Adrenal gland (tissue), 12 donors: ENCODE results near the gene AOPEP. TPM values are rescaled to one million over a fixed set of nuclear protein-coding genes. Genes with fewer than 3 reads are reported as not detected.

Experiments used
- DNase-seq, 7 donors: peaks; one replicate each; pipeline ENCODE4 v3.0.0-alpha.2; 2019 to 2020
- H3K27ac ChIP-seq, 5 donors: fragments of 200-600 bp; sonication (generic) in 4 of 5; 1 replicate in 3 of 5; 2 replicates in 2 of 5; pipeline versions ENCODE4 v1.5.1 to v1.8.0; 2016 to 2020; ENCODE audit warnings: mild to moderate bottlenecking in 1 of 5
- H3K27me3 ChIP-seq: fragments of 200-600 bp; 2 replicates; pipeline ENCODE4 v1.8.0; 2021
- H3K36me3 ChIP-seq, 2 donors: fragments of 200-600 bp; replicated peaks in 1 of 2; 1 replicate in 1 of 2; 2 replicates in 1 of 2; pipeline versions ENCODE4 v1.5.1 to v1.8.0; 2018 to 2022
- H3K4me1 ChIP-seq, 2 donors: fragments of 200-600 bp; replicated peaks in 1 of 2; 1 replicate in 1 of 2; 2 replicates in 1 of 2; pipeline versions ENCODE4 v1.5.1 to v1.8.0; 2018 to 2021
- H3K4me3 ChIP-seq, 4 donors: fragments of 200-600 bp; sonication (generic) in 3 of 4; one replicate each; pipeline ENCODE4 v1.5.1; 2016 to 2018
- H3K9me3 ChIP-seq, 3 donors: fragments of 200-600 bp; sonication (generic) in 1 of 3; replicated peaks in 1 of 3; 1 replicate in 2 of 3; 2 replicates in 1 of 3; pipeline versions ENCODE4 v1.5.1 to v1.8.0; 2016 to 2021
- CTCF ChIP-seq, 6 experiments: fragments of 450-650 bp in 4 of 6; fragments of 200-600 bp in 2 of 6; sonication (generic) in 1 of 6; IDR thresholded peaks; 1 replicate in 5 of 6; 2 replicates in 1 of 6; pipeline versions ENCODE4 v1.5.1 to v1.8.0; 2016 to 2021; ENCODE audit warnings: antibody characterized with exemption in 6 of 6, mild to moderate bottlenecking in 2 of 6, moderate library complexity in 1 of 6
- POLR2A ChIP-seq, 2 donors: fragments of 450-650 bp; IDR thresholded peaks; one replicate each; pipeline ENCODE4 v1.6.1; 2017; ENCODE audit warnings: antibody characterized with exemption in 2 of 2, mild to moderate bottlenecking in 2 of 2, moderate library complexity in 1 of 2
- WGBS, 4 donors: extraction: QIAGEN DNeasy Blood & Tissue Kit in 2 of 4; methylation state at CpG; one replicate each; pipeline versions ENCODE4 v1.1.5 to v1.1.7; 2013 to 2017; 5-methylcytosine and 5-hydroxymethylcytosine counted together
- intact Hi-C, 2 donors: fragments of 100-400 bp; cut with DNase I; formaldehyde crosslinking; loops; one replicate each; pipeline versions ENCODE4 v1.14.1 to v1.15.0; 2022 to 2023
- polyA plus RNA-seq, 3 donors: library from polyadenylated mRNA; stranded (reverse); fragments of 200-250 nt in 2 of 3; fragments of 350-450 nt in 1 of 3; fragmentation: Illumina TruSeq in 1 of 3; extraction: RNeasy Lipid Tissue Mini Kit (QIAGEN cat#74804) in 1 of 3; gene quantifications; one replicate each; pipeline ENCODE4 v1.2.3, GENCODE V29; 2013 to 2014
- total RNA-seq, 9 donors: library from RNA; depleted of rRNA in 4 of 9; stranded (reverse); fragments of >200 nt in 4 of 9; fragments of 120-200 nt in 1 of 9; fragmentation: NEBNext Ultra II Directional in 1 of 9; extraction: Animal tissue kit (Norgen Biotek cat#: 25700) in 1 of 9; gene quantifications; one replicate each; pipeline versions ENCODE4 v1.1.0 to v1.2.4, GENCODE V29; 2013 to 2023
- donor health status: healthy with polysubstance abuse.
- donor health status: Bipolar disorder and iron deficiency.
- donor health status: DM: yes; HTN: yes; CAD: no.
- donor health status: DM: no; HTN: no; CAD: no.
- donor health status: DM: no; HTN: no; CAD: no.
- donor health status: DM: yes; HTN: yes; CAD: no.

Gene AOPEP
- total and polyA plus RNA-seq, 12 donors = 31.0 to 99.6 (median 71.0) TPM

- Histone ChIP-seq H3K4me1 (no peaks in the 10 kb centered on the region), H3K9me3 (peaks cover 0 to 15% (median 7%) of the 10 kb centered on the region in 3 donors), H3K4me3 (no peak overlapping the region), H3K27me3 (no peaks in the 10 kb centered on the region), H3K36me3 (no peaks in the 10 kb centered on the region), H3K27ac (no peak overlapping the region)
- TF ChIP-seq CTCF (IDR thresholded peaks at IDR 0.05) = no peak
- no peak for TF ChIP-seq POLR2A (IDR thresholded peaks at IDR 0.05)
- DNase-seq = no peak
- WGBS, 4 donors = 89 to 95% (median 90%) methylated on average over 4 of the region's 4 CpGs
- intact Hi-C loops = no loop called here
These were observed 20.3 kb downstream of the AOPEP start for GRCh38 chr9:94746541-94747370.

GRCh38 chr9:94754976-94755475 is 28.5 kb downstream of the AOPEP start:
- Histone ChIP-seq H3K27me3 (no peaks in the 10 kb centered on the region), H3K4me3 (no peak overlapping the region), H3K4me1 (peaks cover 0 to 8% of the 10 kb centered on the region in 2 donors), H3K27ac (no peak overlapping the region), H3K9me3 (no peaks in the 10 kb centered on the region), H3K36me3 (no peaks in the 10 kb centered on the region)
- 86 to 95% (median 93%) methylated on average over 4 of the region's 4 CpGs for WGBS, 4 donors
- no peak for DNase-seq
- intact Hi-C loops = loop anchor here in 1 of 2 donors (5.0 kb wide), 1 partner anchor 63 kb away; no protein-coding TSS in a partner anchor
- TF ChIP-seq CTCF (IDR thresholded peaks at IDR 0.05) = no peak
- TF ChIP-seq POLR2A (IDR thresholded peaks at IDR 0.05) = no peak

DNA sequence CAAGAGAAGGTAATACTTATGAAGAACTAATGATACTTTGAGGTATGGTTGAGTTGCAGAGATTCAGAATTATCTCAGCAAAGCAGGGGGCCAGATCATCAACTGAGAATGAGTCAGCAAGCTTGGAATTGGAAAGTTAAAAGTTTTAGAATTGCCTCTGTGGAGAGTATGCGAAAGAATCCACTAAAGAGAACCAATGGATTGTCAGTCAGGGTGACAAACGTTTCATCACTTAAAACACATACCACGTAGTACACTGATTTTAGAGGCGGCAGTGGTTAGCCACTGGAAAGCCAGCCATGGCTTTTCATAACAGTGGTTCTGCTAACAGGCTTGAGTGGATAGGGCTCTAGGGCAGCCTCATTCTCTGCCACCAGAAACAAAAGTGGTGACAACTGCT is 30.7 kb downstream of the AOPEP start:
- TF ChIP-seq CTCF (IDR thresholded peaks at IDR 0.05) (no peak), POLR2A (IDR thresholded peaks at IDR 0.05) (no peak)
- intact Hi-C loops = loop anchor here in 1 of 2 donors (5.0 kb wide), 1 partner anchor 65 kb away; no protein-coding TSS in a partner anchor
- 86 to 92% (median 89%) methylated on average over 4 of the region's 4 CpGs for WGBS, 4 donors

DNA sequence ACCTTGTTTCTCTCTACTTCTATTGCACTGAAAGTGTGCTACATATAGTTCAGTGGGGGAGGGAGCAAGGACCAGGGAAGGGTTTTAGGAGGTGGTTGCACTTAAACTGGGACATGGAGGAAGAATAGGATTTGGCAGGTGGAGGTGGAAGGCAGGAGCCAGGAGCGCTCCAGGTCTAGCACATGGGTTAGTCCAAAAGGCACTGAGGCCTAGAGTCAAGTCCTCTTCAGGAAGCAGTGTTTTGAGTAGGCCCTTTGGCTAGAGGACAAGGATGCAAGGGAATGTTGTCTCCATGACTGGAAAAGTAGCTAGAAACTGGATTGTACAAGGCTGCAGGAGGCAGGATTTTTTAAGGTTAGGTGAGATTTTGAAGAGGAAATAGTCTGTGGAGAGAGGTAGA is 31.5 kb downstream of the AOPEP start:
- H3K27ac ChIP-seq = no peak overlapping the region
- 91 to 100% (median 97%) methylated on average over 1 of the region's 1 CpG for WGBS, 4 donors
- peaks cover 0 to 14% of the 10 kb centered on the region in 2 donors for H3K4me1 ChIP-seq
- no peaks in the 10 kb centered on the region for H3K36me3 ChIP-seq
- no peak for DNase-seq
- no peaks in the 10 kb centered on the region for H3K9me3 ChIP-seq
- TF ChIP-seq CTCF (IDR thresholded peaks at IDR 0.05) (no peak), POLR2A (IDR thresholded peaks at IDR 0.05) (no peak)
- H3K27me3 ChIP-seq = no peaks in the 10 kb centered on the region
- no peak overlapping the region for H3K4me3 ChIP-seq
- intact Hi-C loops = loop anchor here in 1 of 2 donors (5.0 kb wide), 1 partner anchor 66 kb away; no protein-coding TSS in a partner anchor

More for the DNA sequence above, 30.7 kb downstream of the AOPEP start:
- Histone ChIP-seq H3K27ac (no peak overlapping the region), H3K4me3 (no peak overlapping the region), H3K36me3 (no peaks in the 10 kb centered on the region), H3K9me3 (no peaks in the 10 kb centered on the region), H3K27me3 (no peaks in the 10 kb centered on the region), H3K4me1 (peaks cover 0 to 14% of the 10 kb centered on the region in 2 donors)
- no peak for DNase-seq
